NCI-H2107 treated with DMSO at 0.1 percent for 48 hours (cell line): ENCODE results near the gene ATXN1.
"Not testable (repeated sequence)": the region's sequence is repeated elsewhere in the genome, so short reads cannot be mapped to it uniquely, and the experiment has no call there.

Experiments
- DNase-seq: peaks from one replicate; lab custom pipeline; 2025; ENCODE audit not compliant: unreplicated experiment; lab: John Stamatoyannopoulos, UW

The ATXN1 gene

DNA sequence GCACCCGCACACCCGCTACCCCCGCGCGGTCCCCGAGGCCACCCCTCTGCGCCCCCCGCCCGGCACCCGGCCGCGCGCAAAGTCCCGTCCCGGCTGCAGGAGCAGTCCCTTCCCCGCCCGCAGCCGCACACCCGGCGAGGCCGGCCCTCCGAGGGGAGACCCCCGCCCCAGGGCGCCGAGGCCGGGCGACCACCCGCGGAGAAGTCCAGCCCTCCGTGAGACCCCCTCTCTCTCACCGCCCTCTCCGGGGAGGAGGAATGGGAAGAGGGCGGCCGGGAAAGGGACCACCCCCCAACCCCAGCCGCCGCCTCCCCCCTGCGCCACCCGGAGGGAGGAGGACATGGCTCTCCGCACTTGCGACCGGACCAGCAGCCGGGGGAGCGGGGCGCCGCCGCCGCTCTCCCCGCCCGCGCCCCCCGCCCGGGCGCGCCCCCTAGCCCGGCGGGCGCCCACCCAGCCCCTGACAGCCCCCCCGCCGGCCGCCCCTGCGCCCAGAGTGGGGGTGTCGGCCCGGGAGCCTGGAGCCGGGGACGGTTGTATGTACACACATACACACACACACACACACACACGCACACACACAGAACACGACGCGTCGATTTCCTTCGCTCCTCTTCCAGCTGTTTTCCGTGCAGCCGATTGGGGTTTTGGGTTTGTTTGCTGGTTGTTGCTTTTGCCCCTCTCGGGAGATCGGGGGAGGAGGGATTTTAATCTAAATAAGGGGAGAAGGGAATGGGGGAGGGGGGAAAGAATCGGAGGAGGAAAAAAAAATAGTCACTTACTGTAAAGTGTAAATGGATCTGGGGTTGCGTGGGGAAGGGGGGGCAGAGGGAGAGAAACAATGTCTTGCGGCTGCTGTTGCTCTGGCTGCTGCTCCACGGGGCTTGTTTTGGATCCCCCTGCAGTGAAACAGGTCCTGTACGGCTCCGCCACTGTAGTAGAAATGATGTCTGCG is at the start of gene ATXN1:
TSS of gene ATXN1 (minus strand) at position 945 of the 955 bp plus-strand sequence.
- DNase-seq: no peak

DNA sequence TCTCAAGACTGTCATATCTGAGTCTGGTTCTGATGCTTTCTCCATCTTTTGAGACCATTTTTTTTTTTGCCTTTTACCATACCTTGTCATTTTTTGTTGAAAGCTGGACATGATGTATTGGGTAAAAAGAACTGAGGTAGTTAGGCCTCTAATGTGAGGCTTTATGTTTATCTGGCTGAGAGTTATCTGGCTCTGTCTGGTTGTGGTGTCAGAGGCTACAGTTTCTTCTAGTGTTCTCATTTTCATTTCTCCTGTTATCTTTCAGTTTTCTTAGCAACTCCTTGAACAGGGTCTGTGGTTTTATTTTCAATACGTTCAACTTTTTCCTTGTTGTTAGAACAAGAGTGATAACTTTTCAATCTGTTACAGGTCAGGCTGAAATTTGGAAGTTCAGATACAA is 49.2 kb upstream of the ATXN1 start:
- DNase-seq: no peak

DNA sequence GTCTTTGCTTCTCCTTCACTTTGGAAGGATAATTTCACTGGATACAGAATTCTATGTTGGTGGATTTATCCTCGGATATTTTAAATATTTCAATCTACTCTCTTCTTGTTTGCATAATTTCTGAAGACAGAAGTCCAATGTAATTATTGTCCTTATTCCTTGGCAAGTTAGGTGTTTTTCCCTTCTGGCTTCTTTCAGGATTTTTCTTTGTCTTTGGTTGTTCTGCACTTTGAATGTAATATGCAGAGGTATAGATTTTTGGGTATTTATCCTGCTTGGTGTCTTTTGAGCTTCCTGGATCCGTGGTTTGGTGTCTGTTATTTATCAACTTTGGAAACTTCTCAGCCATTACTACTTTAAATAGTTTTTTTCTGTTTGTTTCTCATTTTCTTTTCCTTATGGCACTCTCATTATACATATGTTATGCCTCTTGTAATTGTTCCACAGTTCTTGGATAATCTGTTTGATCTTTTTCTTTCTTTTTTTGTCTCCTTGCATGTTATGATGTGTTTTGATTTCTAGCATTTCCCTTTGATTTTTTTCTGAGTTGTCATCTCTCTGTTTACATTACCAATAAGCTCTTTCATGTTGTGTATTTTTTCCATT is 48.6 kb upstream of the ATXN1 start:
- DNase-seq: no peak

DNA sequence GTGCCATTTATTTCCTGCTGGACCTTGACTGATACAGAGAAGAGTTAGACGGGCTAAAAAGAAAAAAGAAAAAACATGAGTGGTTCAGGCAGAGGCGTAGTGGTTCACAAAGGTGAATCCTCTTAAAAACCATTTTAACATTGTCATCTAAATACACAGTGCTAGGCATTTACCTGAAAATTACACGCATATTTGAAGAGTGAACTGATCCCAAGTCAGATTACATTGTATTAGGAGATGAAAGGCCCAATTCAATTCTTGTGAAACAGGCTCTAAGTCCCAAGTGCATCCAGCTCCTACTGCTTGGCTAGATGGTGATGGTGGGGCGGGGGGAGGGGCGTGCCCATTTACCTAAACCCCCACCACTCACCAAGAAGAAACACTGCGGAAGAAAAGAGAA is 46.7 kb upstream of the ATXN1 start:
- no peak for DNase-seq

DNA sequence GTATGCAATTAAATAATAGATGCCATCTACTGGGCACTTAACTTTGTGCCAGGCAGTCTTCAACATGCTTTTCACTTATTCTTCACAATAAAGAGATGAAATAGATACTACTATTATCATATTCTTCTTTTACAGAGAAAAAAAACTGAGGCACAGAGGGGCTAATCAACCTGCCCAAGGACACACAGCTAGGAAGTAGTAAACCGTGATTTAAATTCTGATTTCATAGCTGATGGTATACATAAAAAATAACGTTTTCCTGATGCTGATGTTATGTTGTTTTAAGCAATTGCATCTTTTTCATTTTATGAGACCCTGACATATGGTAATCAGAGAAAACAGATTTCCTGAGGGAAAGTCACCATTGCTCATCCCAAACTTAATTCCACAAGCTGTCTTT is 45.1 kb upstream of the ATXN1 start:
- DNase-seq: no peak

DNA sequence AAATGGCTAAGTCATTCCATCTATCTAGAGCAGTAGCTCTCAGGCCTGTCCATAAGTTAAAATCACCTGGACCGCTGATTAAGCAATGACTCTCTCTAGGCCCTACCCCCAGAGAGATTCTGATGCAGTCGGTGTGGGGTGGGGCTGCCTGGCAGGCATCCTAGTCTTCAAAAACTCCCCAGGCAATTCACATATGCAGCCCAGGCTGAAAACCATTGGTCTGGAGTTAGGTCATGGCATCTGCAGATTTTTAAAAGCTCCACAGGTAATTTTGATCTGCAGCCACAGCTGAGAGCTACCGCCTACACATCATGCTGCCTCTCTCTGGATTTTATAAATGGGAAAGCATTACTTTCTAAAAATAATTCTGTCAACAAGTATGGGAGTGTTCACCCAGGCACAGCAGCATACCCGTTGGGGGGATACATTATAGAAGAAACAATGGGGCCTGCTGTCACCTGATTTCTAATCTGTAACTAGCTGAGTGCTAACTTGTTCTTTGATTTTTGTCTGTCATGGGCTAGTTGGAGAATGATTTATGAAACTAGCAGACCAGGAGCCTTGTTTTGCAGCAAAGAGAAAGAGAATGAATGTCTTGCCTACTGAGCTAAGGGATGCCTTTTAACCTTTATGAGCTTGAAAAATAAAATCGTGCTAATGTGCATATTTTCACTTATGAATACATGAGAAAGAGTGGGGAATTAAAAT is 44.1 kb upstream of the ATXN1 start:
- DNase-seq: no peak

DNA sequence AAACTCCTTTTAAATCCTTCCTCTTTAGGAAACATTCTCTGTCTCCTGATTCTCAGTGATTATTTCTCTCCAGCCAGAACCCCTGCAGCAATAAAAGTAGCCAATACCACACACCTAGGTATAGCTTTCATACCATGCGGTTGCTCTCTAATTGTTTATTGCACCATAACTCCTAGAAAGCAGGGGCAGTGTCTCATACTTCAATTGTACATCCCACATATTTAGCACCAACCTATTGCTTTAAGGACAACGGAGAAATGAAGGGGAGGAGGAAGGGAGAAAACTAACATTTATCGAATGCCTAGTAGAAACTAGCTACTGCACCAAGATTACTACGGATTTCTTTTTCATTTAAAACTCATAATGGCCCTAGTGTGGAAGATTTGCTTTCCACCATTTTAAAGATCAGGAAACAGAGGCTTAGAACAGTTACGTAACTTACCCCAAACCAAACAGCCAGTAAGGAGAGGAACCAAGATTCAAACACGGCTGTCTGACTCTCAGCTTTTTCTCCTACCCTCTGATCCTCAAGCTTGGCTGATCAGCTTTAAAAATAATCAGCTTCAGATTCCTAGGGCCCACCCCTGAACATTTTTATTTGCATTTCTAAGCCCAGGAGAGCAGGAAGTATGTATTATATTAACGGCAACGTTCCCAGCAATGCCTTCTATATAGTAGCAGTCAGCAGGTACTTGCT is 43.4 kb upstream of the ATXN1 start:
- no peak for DNase-seq

DNA sequence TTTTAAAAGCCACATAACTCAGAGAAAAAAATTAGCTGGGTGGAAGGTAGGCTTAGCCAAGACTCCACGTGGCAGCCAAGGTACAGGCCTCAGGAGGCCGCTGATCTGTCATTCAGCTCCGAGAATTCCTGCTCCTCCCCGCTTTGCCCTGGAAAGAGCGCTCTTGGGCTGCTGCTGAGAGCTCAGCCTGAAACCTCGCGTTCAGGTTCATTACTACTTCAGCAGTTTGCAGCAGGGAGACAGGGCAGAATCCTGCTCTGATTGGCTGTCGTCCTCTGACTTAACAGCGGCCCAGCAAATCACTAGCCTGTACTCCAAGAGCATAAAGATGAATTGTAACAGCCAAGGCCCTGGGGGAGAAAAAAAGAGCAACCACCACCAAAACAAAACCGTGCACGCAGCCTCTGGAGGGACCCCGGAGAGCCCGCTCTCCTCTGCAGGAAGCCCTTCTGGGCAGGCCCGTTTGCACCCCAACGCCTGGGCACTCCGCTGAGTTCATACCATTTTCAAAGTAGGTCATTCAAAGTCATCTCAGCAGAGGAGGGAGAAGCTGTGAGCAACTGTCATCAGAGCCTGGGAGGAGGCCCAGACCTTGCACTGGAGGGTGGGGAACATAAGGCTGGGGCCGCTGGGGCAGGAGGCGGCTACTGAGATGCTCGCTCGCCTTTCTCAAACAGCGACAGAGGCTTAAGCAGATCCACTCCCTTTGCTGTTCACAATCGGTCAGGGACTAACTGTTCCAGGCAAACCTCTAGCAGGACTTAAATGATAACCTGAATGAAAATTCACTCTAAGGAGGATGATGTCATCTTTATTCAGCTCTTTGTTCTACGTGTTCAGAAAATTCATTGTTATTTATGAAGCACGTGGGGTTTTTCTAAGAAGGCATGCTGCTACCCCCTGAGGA is 42.3 kb upstream of the ATXN1 start:
- DNase-seq: no peak

DNA sequence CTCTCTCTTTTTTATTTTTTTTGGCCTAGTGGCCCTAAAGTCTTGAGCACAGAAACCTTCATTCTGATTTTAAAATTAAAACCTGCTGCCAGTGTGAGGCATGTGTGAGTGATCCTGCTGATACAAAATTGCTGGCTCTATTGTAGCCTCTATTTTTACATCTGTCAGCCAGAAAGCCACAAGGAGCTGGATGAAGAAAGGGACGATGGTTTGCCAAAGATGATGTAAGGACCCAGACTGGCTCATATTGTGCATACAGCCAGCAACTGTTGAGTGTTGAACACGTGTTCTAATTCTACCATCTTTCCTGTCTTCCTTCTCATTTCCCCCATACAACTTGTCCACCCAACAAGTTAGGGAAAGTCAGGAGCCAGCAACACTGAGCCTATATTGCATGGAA is 40.8 kb upstream of the ATXN1 start:
- no peak for DNase-seq

DNA sequence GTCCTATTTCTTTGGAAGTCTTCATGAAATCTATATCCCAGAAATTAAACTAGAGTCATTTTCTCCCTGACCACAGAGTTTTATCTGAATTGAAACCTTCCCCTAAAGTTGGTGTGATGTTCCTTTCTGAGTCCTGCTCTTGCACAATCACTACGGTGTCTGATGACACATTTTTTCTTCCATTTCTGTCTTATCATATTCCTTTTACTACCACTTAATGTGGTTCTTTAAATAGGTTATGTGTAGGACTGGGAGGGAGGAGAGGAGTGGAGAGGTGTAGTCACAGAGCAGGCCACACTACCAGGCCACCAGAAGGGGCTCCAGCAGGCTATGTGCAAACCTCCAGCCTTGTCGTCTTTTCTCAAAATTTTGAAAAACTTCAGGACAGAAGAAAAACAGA is 39.7 kb upstream of the ATXN1 start:
- no peak for DNase-seq

DNA sequence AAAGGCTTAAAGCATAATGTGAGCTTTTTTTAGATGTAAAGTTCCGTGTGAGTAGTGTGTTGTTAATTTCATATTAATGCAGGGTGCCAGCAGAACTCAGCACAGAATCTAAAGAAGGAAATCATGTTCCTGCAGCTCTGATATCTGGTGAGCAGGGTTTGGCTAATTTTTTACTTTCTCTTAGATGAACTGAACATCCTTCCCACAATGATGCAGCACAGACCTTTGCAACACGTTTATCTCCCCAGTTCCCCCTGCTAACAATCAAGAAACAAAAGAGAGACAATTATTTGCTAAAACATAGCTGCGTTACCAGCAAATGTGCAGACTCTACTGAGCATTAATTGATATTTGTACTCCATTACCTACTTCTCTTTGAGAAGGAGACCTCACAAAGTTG is 39.1 kb upstream of the ATXN1 start:
- DNase-seq: no peak

DNA sequence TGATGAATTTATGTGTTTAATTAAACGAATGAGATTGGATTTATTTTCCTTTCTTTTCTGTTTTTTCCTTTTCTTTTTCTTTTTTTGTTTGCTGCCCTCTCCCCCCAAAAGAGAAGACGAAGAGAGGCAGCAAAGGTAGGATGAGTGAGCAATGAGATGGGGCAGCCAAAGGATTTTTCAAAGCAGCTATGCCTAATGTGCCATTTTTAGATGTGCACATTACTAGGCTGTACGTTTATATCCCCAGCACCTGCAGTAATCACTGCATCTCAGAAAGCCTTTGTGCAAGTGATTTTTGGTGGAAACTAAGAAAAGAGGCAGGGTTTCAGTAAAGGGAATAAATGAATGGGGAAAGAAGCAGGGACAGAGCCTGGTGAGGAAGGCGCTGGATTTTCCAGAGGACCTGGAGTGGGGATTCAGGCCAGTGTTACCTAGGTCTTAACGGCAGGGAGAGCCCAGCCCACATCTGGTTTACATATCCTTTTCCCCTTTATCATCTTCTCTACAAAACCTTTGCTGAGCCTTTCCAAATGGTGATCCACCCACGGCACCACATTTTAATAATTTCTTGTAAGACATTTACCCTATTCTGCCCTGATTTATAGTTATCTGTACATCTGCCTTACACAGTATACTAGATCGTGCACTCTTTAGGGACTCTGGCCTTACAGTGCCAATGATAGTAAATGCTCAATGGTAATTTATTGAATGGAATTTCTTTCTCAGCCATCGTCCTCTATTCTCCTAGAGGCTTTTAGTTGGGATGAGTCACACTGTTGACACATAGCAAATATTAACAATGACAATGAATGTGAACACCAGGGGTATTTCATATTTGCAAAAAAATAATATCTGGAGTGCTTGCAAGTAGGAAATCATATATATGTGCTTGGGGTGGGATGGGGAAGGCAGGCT is 38.3 kb upstream of the ATXN1 start:
- DNase-seq: no peak

DNA sequence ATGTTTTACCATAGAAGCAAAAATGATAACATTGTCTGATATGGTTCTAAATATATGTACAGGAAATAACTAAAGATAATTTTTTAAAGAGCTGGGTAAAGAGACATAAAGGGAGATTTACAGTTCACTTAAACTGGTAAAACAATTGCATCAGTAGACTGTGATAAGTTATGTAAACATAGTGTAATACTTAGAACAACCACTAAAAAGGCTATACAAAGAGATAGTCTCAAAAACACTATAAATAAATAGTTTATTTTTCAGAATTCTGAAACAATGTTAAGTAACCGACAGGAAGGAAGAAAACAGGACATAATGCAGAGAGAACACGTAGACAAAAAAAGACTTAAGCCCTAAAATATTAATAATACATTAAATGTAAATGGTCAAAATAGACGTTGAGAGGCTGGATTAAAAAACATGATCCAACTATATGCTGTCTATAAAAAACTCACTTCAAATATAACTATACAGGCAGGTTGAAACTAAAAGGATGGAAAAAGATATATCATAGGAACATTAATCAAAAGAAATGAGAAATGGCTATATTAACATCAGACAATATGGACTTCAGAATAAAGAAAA is 32.7 kb upstream of the ATXN1 start:
- DNase-seq: no peak

DNA sequence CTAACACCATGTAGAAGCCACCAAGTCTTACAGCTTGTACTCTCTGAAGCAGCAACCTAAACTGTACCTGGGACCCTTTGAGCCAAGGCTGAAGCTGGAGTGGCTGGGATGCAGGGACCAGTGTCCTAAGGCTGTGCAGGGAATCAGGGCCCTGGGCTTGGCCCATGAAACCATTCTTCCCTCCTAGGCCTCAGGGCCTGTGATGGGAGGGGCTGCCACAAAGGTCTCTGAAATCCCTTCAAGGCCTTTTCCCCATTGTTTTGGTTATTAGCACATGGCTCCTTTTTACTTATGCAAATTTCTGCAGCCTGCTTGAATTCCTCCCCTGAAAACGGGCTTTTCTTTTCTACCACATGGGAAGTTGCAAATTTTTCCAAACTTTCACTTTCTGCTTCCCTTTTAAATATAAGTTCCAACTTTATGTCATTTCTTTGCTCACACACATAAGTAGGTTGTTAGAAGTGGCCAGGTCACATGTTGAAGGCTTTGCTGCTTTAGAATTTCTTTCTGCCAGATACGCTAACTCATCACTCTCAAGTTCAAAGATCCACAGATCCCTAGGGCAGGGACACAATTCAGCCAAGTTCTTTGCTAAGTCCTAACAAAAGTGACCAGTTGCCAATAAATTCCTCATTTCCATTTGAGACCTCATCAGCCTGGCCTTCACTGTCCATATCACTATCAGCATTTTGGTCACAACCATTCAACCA is 28.2 kb upstream of the ATXN1 start:
- DNase-seq: no peak

DNA sequence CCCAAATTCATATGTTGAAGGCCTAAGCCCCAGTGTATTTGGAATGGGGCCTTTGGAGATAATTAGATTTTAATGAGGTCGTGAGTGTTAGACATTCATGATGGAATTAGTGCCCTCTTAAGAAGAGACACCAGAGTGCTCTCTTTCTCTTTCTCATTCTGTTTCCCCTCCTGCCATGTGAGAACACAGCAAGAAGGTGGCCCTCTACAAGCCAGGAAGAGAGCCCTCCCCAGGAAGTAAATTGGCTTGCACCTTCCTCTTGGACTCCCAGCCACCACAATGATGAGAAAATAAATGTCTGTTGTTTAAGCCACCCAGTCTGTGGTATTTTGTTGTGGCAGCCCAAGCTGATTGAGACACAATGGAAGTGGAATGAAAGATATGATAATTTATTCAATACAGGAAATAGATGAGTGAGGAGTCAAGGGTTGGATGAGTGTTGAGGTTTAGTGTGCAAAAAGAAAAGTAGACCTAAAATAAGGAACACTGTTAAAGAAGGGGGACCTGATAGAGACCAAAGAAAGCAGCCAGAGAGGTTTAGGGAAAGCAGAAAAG is 25.9 kb upstream of the ATXN1 start:
- DNase-seq: no peak

DNA sequence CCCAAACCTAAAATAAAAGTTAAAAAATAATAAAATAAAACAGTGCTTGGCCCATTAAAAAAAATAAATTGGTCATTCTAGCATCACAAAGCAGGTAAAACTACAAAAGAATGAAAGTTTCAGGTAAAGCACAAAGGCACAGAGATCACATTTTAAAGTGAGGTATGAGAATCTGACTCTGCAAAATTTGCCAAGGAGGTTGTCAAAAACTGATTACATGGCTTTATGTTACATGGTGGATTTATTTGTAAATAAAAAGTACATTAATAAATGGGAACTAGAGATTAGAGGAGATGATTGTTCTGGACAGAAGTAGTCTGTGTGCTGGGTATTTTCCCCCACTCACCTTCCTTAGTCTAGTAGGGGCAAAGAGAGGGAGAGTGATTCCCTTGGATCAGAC is 24.2 kb upstream of the ATXN1 start:
- DNase-seq: no peak

DNA sequence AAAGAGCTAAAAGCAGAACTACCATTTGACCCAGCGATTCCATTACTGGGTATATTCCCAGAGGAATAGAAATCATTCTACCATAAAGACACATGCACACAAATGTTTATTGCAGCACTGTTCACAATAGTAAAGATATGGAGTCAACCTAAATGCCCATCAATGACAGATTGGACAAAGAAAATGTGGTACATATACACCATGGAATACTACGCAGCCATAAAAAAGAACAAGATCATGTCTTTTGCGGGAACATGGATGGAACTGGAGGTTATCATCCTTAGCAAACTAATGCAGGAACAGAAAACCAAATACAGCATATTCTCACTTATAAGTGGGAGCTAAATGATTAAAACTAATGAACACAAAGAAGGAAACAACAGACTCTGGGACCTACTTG is 23.7 kb upstream of the ATXN1 start:
- DNase-seq: not testable (repeated sequence)
